Measurements from ENCODE around the gene POLR2C. TPM values are rescaled to one million over a fixed set of nuclear protein-coding genes. Genes with fewer than 3 reads are reported as not detected.

POLR2C gene
- total and polyA plus RNA-seq, 10 donors = 23.2 to 75.6 (median 49.0) TPM

DNA sequence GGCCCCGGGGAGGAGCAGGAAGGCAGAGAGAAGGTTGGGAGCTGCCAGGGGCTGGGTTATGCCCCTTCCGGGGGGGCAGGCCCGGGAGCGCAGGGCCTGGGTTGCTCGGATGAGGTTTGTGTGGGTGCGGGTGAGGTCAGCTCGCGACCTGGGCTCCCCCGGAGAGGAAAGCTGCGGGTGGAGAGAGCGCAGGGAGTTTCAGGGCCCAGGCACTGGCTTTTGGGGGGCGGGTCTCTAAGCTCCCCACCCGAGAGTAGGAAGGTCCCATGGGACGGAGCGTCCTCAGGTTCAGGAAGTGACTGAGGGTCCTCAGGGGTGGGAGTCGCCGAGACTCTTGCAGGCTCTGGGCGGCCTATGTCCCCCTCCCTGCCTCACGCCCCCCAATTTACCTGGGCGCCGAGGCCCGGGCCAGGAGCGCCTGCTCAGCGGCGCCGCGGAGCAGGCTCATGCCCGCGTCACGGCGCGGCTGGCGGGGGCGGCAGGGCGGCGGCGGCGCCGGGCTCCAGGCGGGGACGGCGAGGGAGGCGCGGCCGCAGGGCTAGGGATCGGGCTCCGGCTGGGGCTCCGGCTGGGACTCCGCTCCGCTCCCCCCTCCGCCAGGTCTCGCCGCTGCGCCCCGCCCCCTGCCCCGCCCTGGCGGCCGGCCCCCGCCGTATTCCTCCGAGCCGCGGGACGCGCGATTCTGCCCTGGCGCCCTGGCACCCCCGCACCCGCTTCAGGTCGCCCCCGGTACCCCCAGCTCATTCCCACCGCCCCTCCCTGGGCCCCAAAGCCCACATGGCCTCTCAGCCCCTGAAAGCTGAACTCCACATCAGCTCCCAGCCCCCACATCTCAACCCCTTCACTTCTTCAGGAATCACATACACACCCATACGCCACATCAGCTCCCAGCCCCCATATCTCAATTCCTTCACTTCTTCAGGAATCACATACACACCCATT lies 23.7 kb downstream of the POLR2C start, which contains the start of gene DOK4:
Gene DOK4 (minus strand): TSS at position 578 of the 942 bp plus-strand sequence. CDS start 6,986 bp downstream, outside the sequence.
- TF ChIP-seq, protein P1, sequence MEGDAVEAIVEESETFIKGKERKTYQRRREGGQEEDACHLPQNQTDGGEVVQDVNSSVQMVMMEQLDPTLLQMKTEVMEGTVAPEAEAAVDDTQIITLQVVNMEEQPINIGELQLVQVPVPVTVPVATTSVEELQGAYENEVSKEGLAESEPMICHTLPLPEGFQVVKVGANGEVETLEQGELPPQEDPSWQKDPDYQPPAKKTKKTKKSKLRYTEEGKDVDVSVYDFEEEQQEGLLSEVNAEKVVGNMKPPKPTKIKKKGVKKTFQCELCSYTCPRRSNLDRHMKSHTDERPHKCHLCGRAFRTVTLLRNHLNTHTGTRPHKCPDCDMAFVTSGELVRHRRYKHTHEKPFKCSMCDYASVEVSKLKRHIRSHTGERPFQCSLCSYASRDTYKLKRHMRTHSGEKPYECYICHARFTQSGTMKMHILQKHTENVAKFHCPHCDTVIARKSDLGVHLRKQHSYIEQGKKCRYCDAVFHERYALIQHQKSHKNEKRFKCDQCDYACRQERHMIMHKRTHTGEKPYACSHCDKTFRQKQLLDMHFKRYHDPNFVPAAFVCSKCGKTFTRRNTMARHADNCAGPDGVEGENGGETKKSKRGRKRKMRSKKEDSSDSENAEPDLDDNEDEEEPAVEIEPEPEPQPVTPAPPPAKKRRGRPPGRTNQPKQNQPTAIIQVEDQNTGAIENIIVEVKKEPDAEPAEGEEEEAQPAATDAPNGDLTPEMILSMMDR (IDR thresholded peaks at IDR 0.05 in 8 of 11, conservative IDR thresholded peaks at IDR 0.05 in 3 of 11) = peak in 1 of 11 experiments; percentile 28
- TF ChIP-seq POLR2AphosphoS5 (IDR thresholded peaks at IDR 0.05) = peak in 2 of 3 donors; percentile 16 to 22
- no peak for TF ChIP-seq POLR2A (IDR thresholded peaks at IDR 0.05)
- Histone ChIP-seq H3K9me3 (no peaks in the 10 kb centered on the region), H3K27me3 (replicated peaks in 1 of 7) (peaks cover 0 to 13% (median 0%) of the 10 kb centered on the region in 7 donors), H3K27ac (peak within 1 kb of the TSS in 6 of 8 donors; percentile 19 to 71 (median 64)), H3K36me3 (no peaks in the 10 kb centered on the region), H3K4me3 (peak within 1 kb of the TSS; percentile 45 to 85 (median 58)), H3K4me1 (peaks cover 14 to 30% (median 25%) of the 10 kb centered on the region in 6 donors)
- peak; percentile 95 for DNase-seq
- 1 to 4% (median 2%) methylated on average over 18 to 73 of the region's 73 CpGs for WGBS, 5 donors
- intact Hi-C loops (cut with DNase I; ENCODE audit: low total_unique reads) = no loop called here

DNA sequence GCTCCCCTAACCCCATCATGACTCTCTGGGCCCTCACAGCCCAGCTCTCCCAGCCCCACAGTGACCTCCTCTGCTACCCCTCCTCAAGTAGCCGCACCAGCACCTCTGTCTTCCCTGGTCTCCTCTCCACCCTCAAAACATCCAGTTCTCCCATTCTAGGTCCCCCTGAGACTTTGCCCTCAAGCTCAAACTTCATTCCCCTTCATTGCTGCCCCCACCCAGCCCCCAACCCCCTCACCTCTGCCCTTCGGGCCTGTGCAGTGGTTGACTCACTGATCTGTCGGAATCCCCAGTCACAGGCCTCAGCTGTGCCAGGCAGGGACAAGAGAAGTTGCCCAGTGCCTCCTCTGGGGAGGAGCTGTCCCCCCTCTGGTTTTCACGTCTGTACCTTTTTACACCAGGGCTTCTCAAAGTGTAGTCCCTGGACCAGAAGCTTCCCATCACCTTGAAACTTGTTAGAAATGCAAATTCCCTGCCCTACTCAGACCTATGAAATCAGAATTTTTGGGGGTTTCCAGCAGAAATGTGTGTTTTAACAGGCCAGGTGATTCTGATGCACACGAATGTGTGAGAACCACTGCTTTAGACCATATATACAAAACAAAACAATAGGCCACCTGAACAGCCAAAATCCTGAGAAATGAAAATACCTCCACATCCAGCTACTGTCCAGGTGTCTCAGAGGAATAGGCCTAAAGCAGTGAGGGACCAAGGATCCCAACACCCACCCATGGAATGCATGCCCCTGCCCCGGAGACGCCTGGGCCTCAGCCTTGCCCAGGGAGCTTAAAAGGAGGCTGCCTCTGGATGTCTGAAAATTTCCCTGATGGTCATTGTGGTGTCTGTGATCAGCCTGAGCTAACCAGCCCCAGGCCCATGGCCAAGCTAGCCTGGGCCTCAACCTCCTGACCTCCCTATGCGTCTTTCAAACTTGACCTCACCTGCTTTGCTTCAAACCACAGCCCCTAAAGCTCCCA lies 24.7 kb downstream of the POLR2C start:
- 76 to 90% (median 86%) methylated on average over 6 to 8 of the region's 8 CpGs for WGBS, 5 donors
- Histone ChIP-seq H3K27me3 (replicated peaks in 1 of 7) (peaks cover 0 to 13% (median 0%) of the 10 kb centered on the region in 7 donors), H3K9me3 (no peaks in the 10 kb centered on the region), H3K4me1 (peaks cover 14 to 30% (median 25%) of the 10 kb centered on the region in 6 donors), H3K36me3 (no peaks in the 10 kb centered on the region), H3K4me3 (peak overlapping the region in 7 of 8 donors; percentile 45 to 85 (median 60)), H3K27ac (peak overlapping the region in 6 of 8 donors; percentile 16 to 71 (median 64))
- no peak for TF ChIP-seq POLR2AphosphoS5 (IDR thresholded peaks at IDR 0.05)
- TF ChIP-seq POLR2A (IDR thresholded peaks at IDR 0.05) = no peak
- TF ChIP-seq, protein P1 (IDR thresholded peaks at IDR 0.05 in 8 of 11, conservative IDR thresholded peaks at IDR 0.05 in 3 of 11) = no peak
- DNase-seq = peak; percentile 62
- intact Hi-C loops (cut with DNase I; ENCODE audit: low total_unique reads) = no loop called here

DNA sequence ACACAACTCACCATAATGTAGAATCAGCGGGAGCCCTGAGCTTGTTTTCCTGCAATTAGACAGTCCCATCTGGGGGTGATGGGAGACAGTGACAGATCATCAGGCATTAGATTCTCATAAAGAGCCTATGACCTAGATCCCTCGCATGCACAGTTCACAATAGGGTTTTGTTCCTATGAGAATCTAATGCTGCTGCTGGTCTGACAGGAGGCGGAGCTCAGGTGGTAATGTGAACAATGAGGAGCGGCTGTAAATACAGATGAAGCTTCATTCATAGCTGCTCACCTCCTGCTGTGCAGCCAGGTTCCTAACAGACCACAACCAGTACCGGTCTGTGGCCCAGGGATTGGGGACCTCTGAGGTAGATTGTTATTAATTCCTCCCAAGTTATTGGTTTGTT lies 26.8 kb downstream of the POLR2C start:
- DNase-seq = peak; percentile 17
- no peak for TF ChIP-seq POLR2AphosphoS5 (IDR thresholded peaks at IDR 0.05)
- TF ChIP-seq POLR2A (IDR thresholded peaks at IDR 0.05) = no peak
- TF ChIP-seq, protein P1 (IDR thresholded peaks at IDR 0.05 in 8 of 11, conservative IDR thresholded peaks at IDR 0.05 in 3 of 11) = no peak

More for the DNA sequence above, 26.8 kb downstream of the POLR2C start:
- H3K27ac ChIP-seq = no peak overlapping the region
- no peak overlapping the region for H3K4me3 ChIP-seq
- no peaks in the 10 kb centered on the region for H3K9me3 ChIP-seq
- H3K4me1 ChIP-seq = peaks cover 14 to 30% (median 24%) of the 10 kb centered on the region in 6 donors
- intact Hi-C loops (cut with DNase I; ENCODE audit: low total_unique reads) = no loop called here
- H3K27me3 ChIP-seq (replicated peaks in 1 of 7) = peaks cover 0 to 13% (median 0%) of the 10 kb centered on the region in 7 donors
- 93 to 98% (median 96%) methylated on average over 5 of the region's 5 CpGs for WGBS, 5 donors
- no peaks in the 10 kb centered on the region for H3K36me3 ChIP-seq

Data from spleen (tissue), 11 donors.